CD4-positive, alpha-beta T cell treated with Interleukin-4 for 1 hour (primary cell): Measurements from ENCODE around the gene KRTAP2-2.

ENCODE experiments used
- DNase-seq, 2 donors: peaks; one replicate each; pipeline ENCODE4 v3.0.0-alpha.2; 2020 to 2022

KRTAP2-2 gene

DNA sequence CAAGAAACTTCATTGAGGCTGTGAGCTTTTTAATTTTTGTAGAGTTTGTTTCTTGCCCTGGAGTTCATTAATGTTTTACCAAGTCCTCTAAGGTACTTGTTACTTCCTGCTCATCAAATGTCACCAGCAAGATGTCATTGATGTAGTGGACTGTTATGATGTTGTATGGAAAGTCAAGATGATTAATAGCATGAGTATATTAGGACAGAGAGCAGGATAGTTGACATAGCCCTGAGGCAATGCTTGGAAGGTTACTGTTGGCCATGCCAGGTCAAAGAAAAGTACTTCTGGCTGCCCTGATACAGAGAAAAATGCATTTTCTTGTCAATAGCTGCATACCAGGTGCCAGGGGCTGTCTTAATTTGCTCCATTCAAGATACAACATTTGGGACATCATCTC lies 34.7 kb downstream of the KRTAP2-2 start:
- DNase-seq = no peak

DNA sequence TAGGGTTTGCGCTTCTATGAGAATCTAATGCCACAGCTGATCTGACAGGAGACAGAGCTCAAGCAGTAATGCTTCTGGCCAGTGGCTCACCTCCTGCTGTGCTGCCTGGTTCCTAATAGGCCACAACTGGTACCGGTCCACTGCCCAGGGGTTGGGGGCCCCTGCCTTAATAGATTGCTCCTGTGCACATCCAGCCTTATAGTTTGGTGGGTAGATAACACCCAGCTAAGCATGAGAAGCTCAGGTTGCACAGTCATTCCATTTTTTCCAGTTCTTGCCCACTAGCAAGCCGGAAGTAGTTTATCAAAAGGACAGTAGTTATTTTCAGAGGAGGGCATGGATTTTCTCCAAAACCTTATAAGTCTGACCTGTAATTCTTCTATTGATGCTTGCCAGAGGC lies 35.6 kb downstream of the KRTAP2-2 start:
- no peak for DNase-seq

DNA sequence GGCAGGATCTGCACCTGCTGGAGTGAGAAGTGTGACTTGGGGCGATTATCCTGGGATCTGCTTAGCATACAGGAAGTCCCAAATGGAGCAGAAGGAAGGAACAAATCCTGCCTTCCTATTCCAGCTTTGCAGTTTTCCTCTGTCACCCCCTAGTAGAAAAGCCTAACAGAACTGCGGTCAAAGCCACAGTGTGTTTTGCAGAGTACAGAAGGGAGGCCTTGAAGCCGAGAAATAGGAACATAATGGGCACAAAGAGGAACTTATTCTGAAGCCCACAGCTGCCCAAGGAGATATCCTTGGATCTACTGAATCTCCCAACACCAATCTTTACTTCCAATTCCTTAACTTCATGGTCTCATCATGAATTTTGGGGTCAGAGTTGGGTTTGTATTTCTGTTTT lies 36.5 kb downstream of the KRTAP2-2 start:
- DNase-seq = no peak

DNA sequence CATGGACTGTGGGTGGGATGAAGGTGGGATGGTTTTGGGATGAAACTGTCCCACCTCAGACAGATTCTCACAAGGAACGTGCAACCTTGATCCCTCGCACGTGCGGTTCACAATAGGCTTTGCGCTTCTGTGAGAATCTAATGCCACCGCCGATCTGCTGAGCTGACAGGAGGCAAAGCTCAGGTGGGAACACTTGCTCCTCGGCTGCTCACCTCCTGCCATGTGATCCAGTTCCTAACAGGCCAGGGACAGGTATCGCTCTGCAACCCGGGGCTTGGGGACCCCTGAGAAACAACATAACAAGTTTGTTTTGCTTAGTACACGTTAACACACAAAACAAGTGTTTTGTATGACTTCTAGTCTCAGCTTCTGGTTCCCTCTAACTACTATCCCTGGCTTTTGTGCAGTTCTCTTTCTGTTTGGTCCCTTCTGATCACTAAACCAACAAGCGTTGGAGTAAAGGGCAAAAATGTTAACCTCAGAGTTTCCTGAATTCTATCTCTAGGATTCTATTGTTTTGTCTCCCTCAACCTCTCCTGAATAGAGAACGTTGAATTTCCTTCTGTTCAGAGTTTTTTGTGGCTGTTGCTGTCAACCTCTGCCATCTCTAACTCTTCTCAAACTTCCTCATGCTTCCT lies 38.3 kb downstream of the KRTAP2-2 start:
- DNase-seq = no peak

DNA sequence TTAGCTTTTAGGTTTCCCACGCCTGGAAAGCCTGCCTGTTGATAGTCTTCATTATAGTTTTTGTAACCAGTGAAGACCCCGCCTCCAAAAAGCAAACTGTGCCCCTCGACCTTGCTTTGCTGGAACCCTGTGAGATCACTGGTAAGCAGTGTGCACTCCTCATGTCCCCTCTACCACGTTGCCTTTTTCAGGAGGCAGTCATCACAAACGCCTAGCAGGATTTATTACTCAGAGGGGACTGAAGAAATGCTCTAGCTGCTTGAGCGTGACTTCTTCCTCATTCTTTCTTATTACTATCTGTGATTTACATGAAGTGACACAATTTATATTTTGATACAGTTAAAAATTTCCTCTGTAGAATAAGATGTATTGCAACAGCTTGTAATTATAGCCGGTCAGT lies 39.6 kb downstream of the KRTAP2-2 start:
- no peak for DNase-seq

DNA sequence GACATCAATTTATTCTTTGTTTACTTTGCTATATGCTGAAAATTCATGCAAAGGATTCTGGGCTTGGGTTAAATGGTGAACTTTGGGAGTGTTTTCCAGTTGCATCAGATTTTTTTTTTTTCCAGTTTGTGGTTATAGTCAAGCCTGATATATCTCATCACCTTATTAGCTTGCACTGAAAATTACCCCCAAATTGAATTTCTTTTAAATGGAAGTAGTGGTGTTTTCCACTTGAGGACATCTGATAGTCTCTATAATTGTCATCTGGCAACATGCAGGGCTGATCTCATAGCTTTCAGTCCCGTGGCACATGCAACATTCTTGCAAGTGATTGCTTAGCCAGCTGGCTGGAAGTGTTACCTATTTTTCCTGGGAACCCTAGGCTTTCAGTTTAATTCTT lies 41.4 kb downstream of the KRTAP2-2 start:
- no peak for DNase-seq

DNA sequence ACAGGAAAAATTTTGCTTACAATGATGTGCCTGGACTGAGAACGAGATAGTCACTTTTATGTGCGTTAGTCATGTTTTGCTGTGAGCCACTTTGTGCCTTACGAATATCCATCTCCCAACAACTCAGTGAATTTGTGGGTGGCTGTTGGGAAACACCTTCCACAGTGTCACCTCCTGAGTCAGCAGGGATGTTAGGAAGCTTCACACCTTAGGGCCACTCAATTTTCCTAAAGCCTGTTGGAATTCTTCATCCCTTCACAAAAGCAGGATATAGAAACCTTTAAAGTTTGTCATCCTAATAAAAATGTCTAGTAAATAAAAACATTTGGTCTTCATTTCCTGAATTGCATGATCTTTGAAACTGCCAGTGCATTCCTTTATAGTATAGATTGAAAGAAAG lies 41.8 kb downstream of the KRTAP2-2 start:
- no peak for DNase-seq

DNA sequence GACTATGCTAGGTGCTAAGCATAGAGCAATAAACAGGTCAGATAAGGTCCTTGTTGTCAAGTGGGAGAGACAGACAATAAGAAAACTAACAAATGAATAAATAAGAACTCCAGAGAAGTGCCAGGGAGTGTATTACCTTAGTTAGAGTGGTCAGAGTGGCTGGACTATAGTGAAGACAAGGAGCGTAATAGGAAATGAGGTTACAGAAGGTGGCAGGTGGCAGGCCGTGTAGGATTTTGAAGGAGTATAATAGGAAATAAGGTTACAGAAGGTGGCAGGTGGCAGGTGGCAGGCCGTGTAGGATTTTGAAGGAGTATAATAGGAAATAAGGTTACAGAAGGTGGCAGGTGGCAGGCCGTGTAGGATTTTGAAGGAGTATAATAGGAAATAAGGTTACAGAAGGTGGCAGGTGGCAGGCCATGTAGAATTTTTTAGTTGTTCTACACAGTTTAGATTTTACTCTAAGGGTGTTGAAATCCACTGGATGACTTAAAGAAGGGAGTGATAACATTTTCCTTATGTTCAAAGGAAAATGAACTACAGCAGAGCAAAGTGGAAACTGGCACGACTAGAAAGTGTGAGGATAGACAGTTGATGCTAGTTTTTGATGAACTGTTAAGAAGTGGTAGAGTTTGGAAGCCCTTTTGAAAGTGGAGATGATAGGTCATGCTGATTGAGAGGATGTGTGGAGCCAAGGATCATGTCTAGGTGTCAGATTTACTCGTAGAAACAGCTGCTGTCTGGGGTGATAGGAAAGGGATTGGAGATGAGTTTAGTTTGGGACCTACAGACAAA lies 42.5 kb downstream of the KRTAP2-2 start:
- DNase-seq = no peak

DNA sequence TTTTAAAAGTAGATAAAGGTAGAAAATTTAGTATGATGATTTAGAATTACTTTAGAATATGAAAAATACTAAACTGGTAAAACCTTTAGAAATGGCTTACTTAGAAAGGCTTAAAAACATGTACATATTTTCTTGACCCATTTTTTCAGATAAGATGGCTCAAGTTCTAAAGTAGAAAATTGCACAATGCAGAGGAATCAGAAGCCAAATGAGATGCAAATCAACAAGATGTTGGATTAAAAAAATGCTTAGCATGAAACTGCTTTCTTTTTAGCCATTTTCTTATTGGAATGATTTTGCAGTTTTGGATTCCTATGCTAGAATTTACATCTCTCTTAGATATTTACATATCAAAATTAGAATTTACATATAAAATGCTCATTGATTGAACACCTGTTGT lies 44.6 kb downstream of the KRTAP2-2 start:
- no peak for DNase-seq

DNA sequence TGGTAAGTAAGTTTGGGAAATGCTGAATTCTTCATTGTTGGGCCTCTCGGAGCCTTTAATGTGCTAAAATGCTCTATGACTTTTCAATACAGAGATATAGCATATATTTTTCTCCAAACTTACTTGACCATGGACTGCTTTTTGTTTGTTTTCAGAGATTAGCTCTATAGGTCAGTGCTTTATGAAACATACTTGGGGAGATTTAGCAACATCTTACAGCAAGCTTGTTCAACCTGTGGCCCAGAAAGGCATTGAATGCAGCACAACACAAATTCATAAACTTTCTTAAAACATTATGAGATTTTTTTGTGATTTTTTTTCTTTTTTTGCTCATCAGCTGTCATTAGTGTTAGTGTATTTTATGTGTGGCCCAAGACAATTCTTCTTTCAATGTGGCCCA lies 45.1 kb downstream of the KRTAP2-2 start:
- no peak for DNase-seq

DNA sequence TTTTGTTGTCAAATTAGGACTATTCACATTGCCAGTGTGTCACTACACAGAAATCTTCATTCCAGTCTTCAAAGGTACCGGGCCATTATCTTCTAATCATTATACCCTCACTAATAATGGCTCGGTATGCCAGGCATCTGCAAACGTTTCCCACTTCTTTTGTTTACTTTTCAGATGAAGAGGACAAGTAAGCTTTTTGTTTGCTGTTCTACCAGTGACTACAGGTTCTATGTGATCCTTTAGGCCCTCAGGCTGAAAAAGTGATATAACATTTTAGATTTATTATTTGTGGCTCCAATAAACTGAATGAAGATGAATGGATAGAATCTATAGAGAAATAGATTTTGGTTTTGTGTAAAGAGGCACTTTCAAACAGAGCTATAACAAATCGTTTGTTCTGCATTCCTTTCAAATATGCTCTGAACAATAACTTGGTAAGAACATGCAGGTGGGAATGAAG lies 45.7 kb downstream of the KRTAP2-2 start:
- no peak for DNase-seq

DNA sequence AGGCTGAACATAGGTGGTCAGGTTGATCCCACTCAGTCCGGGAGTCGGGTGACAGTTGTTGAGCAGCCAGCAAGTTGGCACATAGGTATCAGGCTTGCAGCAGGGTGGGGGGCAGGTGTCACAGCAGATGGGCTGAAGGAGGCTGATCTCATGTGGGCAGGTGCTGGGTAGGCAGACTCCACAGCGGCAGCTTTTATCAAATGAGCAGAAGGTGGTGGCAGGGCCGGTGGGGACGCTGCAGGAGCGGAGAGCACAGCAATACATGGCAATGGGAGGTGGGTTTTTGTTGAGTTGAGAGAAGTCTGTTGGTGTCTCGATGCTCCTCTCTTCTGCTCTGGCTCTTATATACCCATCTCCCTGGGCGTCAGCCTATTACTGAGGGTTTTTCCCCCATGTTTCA lies 46.2 kb downstream of the KRTAP2-2 start, which contains the start of gene KRTAP3-1:
TSS of gene KRTAP3-1 (minus strand) at position 318 of the 400 bp plus-strand sequence. CDS start at position 264, 54 bp downstream.
- no peak for DNase-seq
